ENCODE measurements around the gene PNPLA3.
A peak's percentile ranks its signal among the peaks of the same experiment; 100 is the strongest.

The PNPLA3 gene

DNA sequence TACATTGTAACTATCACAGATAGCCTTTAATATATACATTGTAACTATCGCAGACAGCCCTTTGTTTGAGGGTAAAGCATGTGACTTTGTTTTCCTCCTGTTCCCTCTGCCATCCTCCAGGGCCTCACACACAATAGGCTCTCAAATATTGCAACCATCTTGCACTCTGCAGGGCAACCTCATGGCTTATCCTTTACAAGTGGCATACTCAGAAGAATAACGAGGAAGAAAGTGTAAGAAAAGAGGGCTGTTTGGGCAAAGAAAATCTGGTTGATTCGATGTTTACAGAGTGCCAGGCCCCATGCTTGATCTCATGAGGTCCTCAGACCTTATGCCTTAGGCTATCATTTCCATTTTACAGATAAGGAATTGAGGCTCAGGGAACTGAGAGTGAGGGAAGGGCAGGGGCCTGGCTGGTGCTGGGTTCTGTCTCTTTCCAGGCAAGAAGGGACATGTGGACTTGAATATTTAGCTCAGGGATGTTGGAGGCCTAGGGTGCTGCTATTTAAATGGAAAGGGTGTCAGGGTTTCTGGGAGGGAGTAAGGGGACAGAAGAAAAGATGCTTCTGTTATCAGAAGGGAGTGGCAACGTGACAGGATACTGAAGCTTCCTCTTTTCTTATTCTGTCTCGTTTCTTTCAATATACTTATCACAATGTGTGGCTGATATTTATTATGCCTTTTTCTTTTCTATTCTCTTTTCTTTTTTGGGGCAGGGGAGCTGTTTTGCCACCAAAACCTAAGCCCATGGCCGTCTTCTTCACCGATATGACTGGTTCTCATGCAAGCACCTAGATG, 30.6 kb downstream of the PNPLA3 start:
- intact Hi-C loops (cut with DNase I) = no loop called here

DNA sequence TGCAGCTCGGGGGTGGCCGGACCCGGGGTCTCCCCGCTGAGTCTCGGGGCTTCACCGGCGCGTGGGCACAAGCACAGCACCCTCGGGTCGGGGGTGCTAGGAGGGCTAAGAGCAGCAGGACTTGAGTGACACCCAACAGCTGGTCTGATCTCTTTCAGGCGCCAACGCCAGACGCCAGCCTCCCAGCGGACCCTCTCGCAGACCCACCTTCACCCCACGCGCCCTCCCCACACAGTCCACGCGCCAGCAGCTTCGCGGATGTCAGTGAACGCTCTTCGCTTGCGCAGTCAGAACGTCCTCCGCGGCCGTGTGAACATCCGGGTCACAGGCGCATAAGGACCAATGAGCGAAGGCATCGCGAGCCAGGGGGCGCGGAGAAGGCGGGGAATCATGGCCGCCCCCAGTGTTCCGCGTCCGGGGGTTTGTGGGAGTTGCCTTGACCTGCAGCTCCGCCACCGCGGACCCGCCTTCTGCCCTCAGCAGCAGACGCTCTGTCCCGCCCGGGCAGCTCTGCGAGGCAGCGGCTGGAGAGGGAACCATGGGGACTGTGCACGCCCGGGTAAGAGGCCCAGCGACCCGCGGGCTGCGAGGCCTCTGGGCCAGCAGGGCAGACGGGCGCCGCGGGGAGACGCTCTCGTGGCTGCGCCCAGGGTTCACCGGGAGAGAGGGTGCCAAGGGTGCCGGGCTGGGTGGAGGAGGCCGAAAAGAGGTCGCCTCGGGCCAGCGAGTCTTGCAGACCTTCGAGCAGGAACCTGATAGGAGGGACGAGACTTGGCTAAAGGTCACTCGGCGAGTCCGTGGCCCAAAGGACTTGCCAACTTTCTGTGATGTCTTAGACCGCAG, 31.7 kb downstream of the PNPLA3 start, which contains the start of gene SAMM50:
TSS of gene SAMM50 (plus strand) at position 403 of the 843 bp plus-strand sequence. CDS start at position 539, 136 bp downstream.
- DNase-seq = peak; percentile 91 to 98 (median 96)
- intact Hi-C loops (cut with DNase I) = loop anchor here (5.0 kb wide), 1 partner anchor 143 kb away; the partner anchor contains the start of gene EFCAB6

More for the DNA sequence above, 30.6 kb downstream of the PNPLA3 start:
- no peak for DNase-seq

DNA sequence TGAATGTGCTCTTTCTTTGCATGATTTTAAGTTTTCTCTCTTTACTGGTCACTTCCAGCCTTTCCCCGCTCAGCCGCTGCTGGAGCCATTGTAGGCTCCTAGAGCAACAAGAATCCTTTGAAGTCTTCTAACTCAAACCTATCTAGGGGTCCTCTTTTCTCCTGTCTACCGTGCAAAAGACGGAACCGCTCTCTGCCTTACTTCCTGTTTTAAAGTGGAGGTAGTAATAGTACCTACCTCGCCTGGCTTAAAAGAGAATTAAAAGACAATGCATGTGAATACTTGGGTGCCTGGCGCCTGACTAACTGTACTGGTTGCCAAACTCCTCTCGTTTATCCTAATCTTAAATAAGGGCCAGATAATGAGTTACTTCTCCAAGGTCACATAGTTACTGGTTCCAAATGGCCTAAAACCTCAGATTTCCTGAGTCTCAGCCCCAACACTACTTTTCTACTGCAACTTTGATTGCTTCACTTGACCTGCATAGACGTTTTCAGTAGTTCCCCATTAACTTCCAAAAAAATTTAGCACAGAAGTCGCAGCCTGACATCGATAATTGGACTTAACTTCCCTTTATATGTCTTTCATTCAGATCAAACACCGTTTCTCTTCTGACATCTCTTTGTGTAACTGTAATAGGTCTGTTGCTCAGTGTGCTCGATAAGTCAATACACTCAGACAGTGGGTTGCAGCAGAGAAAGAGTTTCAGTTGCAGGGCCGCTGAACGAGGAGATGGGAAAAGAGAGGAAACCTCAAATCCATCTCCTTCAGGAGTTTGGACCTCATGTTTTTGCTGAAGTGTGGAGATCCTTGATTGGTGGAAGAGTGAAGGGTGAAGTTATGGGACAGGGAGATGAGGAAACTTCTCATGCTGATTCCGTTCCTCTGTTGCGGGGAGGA, 32.5 kb downstream of the PNPLA3 start:
- intact Hi-C loops (cut with DNase I) = loop anchor here (5.0 kb wide), 1 partner anchor 144 kb away; the partner anchor contains the start of gene EFCAB6
- DNase-seq = no peak

DNA sequence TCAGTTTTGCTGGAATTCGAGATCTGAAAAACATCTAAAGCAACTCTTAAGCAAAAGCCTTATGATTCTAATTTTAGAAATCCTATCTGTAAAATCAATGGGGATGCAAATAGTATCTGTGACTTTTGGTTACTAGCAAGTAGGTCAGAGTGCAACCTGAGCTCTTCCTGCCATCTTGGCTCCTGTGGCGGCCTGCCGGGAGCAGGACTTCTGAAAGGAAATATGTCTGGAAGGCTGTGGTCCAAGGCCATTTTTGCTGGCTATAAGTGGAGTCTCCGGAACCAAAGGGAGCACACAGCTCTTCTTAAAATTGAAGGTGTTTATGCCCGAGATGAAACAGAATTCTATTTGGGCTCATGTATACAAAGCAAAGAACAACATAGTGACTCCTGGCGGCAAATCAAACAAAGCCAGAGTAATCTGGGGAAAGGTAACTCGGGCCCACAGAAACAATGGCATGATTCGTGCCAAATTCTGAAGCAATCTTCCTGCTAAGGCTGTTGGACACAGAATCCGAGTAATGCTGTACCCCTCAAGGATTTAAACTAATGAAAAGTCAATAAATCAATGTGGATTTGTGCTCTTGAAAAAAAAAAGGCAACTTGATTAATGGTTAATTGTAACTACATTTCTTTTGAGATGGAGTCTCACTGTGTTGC, 33.3 kb downstream of the PNPLA3 start:
- DNase-seq = no peak
- intact Hi-C loops (cut with DNase I) = loop anchor here (5.0 kb wide), 1 partner anchor 145 kb away; the partner anchor contains the start of gene EFCAB6

DNA sequence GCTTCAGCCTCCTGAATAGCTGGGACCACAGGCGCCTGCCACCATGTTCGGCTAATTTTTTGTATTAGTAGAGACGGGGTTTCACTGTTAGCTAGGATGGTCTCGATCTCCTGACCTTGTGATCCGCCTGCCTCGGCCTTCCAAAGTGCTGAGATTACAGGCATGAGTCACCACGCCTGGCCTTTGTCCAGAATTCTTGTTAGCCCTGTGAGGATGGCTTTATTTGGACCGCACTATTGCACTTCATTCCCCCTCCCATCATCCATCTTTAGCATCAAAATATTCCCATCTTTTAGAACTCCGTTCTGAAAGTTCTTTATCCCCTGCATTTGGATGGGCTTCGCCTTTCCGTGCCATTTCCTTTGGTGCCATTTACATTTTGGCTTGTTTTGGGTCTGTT, 34.3 kb downstream of the PNPLA3 start:
- intact Hi-C loops (cut with DNase I) = loop anchor here (5.0 kb wide), 1 partner anchor 146 kb away; the partner anchor contains the start of gene EFCAB6
- DNase-seq = no peak

DNA sequence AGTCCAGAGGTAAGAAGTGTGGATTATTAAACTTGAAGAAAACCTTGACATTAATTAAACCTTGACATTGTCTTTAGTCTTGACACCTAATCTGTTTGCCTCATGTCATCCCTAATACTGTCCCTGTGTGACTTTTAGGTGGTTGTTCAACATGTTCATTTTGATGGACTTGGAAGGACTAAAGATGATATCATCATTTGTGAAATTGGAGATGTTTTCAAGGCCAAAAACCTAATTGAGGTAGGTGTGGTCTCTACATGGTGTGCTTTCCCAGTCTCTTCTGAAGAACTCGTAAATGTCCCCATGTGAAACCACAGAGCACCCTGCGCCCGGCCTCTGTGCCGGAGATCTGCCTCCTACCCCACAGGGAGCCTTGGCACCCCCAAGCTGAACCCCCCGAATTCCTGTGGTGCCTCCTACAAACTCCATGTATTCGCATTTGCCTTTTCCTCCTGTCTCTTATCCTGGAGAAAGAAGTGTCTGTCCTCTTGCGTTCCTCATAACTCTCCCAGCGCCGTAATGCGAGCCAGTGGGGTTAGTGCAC, 40.8 kb downstream of the PNPLA3 start:
- intact Hi-C loops (cut with DNase I) = no loop called here
- peak in 1 of 42 donors; percentile 12 for DNase-seq

DNA sequence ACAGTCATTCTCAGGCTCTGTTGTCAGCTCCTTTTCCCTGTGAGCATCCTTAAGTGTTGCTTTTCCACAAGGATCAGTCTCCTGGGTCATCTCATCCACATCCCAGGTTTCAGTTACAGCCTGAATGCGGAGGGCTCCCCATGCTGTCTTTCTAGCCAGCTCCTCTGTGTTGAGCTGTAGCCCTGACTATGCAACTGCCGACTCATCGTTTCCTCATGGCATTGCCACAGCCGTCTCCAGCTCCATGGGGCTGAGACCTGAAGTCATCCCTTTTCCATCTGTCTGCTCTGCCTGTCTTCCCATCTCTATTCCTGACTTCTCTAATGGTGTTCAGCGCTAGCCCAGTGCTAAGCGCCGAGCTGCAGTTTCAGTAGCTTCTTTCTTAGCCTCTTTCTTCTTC, 43.5 kb downstream of the PNPLA3 start:
- DNase-seq = no peak
- intact Hi-C loops (cut with DNase I) = no loop called here

DNA sequence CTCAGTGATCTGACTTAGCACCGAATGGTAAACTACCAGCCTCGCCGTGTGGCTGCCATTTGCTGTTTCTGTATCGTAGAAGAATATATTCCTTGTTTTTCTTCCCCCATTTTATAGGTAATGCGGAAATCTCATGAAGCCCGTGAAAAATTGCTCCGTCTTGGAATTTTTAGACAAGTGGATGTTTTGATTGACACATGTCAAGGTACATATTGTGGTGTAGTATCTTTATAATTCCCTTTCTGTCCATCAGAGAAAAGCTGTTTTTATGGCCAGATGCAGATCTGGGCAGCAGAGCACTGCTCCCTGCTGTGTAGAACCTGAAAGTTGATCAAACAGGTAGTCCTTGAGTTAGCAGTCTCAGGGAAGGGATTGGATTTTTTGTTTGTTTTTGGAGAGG, 45.0 kb downstream of the PNPLA3 start:
- intact Hi-C loops (cut with DNase I) = no loop called here
- no peak for DNase-seq

DNA sequence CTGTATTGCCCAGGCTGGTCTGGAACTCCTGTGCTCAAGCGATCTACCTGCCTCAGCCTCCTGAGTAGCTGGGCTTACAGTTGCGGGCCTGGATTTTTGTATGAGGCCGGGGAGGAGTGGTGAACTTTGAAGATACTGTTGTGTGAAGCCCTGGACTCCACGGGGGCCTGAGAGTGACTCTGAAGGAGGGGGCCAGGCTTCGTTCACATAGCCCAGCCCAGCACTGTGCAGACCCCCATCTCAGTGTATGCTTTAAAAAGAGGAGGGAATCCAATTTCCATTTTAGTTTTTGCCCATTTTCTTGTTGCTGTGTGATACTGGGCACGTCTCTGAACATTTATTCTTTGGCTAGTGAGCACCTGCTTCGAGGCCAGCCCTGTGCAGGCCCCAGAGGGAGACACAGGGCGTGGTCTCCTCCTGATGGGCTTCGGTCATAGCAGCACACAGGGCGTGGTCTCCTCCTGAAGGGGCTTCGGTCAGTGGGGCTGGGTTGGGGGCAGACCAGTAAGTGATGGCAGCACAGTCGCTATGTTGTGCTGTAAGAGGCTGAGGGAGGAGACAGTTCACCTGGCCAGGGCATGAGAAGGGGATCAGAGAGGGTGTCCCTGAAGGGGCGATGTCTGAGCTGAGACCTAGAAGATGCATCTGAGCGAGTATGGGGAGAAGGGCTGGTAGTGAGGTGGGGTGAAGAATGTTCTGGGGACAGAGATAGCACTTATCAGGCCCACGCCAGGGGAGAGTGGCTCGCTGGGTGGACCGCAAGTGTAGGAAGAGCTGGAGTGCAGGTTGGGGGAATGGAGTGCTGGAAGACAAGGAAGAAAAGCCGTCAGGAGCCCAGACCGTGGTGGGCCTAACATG, 45.6 kb downstream of the PNPLA3 start:
- intact Hi-C loops (cut with DNase I) = no loop called here

DNA sequence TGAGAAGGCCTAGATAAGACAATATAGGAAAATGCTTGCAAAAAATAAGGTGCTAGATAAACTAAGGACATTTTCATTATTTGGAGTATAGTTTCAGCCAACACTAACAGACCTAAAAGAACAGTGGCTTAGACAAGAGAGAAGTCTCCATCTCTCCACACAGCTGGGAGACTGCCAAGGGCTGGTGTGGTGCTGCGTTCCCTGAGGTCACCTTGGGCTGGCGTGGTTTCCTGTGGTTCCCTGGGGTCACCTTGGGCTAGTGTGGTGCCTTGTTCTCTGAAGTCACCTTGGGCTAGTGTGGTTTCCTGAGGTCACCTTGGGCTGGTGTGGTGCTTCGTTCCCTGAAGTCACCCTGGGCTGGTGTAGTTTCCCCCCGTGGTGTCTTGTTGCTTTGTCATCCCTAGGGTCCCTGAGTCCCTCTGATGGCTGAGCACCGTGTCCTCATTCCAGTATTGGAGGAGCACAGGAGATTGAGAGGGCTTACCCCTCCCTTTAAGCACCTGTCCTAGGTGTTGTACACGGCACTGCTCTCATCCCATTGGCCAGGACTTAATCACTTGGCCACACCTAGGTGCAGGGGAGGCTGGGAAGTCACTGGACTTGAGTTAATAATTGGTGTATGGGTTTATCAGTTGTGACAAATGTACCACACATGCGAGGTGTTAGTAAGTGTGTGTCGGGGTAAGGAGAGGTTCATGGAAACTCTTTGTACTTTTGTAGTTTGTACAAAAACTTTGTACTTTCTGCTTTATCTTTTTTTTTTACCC, 46.6 kb downstream of the PNPLA3 start:
- intact Hi-C loops (cut with DNase I) = no loop called here
- no peak for DNase-seq

More for the DNA sequence above, 45.6 kb downstream of the PNPLA3 start:
- no peak for DNase-seq

DNA sequence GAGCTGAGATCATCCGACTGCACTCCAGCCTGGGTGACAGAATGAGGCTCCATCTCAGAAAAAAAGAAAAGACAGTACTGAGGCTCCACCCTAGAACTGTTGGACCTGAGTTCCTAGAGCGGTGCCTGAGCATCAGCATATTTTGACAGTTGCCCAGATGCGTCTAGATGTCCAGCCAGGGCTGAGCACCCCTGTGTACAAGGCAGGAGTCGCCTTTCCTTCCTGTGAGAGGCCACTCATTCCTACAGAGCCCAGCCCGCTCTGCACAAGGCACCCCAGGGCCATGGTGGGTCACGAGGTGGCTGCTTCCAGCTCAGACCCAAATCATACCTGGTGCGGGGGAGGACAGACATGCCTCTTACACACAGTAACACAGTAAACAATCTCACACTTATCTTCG, 47.5 kb downstream of the PNPLA3 start:
- intact Hi-C loops (cut with DNase I) = no loop called here
- DNase-seq = no peak

DNA sequence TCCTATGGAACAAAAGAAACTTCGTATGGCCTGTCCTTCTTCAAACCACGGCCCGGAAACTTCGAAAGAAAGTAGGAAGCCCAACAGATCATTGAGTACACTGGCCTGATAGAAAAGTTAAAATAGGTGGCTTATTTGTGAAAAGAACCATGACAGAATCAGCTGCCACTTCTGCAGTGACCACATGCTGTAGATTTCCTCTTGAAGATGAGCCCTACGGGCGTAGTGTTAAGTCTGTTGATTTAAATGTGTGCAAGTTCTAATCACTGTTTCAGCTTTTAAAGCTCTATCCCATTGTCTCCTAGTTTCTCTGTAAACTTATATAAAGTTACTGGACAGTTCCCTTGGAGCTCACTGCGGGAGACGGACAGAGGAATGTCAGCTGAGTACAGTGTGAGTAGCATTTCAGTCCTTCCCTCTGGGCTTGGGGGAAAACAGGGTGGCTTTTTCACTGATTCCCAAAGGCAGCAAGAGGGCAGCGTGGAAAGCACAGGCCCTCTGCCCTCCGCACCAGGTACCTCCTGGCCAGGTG, 49.4 kb downstream of the PNPLA3 start:
- no peak for DNase-seq
- intact Hi-C loops (cut with DNase I) = no loop called here

DNA sequence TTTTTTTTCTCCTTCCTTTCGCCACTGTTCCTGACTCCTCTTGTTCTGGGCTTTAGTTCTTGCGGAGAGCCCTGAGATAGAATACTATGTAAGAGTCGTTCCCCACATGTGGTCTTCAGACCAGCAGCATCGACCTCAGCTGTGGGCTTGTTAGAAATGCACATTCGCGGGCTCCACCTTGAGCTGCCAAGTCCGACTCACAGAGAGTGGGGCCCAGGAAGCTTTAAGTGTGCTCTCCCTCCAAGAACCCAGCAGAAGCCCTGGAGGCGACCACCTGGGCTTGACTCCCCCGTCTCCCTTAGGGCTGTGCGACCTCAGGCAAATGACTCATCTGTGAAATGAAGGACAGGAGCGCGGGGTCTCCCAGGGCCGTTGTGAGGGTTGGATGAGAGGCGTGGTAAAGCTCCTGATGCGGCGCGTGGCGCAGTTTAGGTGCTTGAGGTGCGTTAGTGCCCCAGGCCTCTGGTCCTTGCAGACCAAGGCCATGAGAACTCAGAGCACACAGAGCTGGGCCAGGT, 50.5 kb downstream of the PNPLA3 start:
- intact Hi-C loops (cut with DNase I) = no loop called here

DNA sequence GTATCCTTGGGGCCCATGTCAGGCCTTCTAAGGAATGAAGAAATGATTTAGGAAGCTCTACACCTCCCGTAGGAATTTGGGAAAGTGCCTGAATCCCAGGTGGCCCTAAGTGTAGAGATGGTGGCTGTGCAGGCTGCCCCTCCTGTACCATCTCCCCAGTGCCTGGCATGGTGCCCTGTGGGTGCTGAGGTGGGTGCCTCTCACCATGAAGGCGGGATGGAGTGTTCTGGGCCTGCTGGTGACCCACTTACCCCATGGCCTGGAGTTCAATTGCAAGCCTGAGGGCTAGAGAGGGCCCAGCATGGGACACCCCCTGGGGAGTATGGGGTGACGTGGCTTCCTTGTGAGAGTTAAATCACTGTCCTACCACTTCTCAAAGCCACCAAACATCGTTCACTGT, 51.4 kb downstream of the PNPLA3 start:
- no peak for DNase-seq
- intact Hi-C loops (cut with DNase I) = no loop called here

More for the DNA sequence above, 50.5 kb downstream of the PNPLA3 start:
- DNase-seq = peak in 1 of 42 donors; percentile 16

DNA sequence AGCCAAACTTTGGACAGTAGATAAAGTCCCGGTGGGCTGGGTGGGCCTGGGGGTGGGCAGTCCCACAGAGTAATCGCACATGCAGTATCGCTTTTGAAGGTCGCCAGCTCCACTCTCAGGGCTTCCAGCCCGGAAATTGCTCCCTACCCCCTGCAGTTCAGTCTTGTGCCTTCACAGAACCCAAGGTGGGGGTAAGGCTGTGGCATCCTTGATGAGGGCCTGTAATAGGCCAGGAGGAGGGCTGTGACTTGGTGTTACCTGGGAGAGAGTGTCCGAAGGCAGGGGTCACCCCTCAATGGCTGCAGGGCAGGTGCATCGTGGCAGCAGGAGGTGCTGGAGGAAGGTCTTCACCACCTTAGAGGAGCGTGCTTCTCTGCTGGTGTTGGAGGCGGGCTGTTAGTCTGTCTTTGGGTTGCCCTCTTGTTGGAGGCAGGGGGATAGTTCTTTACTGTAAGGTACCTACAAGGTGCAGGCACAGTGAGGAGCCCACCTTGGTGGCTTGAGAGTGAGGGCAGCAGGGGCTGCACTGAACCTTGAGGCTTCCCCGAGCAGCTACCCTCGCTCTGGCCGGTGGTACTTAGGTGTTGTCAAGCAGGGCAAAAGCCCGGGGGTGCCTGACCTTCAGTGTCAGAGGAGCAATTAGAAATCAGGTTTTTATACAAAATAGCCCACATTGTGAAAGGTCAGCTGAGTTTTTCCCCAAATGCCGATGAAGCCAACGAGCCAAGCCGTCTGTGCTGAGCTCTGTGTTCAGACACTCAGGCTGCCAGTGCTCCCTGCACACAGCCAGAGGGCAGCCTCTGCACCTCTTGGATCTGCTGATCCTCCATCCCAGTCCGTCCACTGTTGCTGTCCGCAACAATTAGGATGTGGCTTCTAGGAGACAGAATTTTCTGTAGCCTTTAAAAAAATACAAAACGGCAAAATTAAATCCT, 53.5 kb downstream of the PNPLA3 start:
- no peak for DNase-seq
- intact Hi-C loops (cut with DNase I) = no loop called here
